ENCODE data around the gene ARL2BP. TPM values are rescaled to one million over a fixed set of nuclear protein-coding genes. Genes with fewer than 3 reads are reported as not detected.

ARL2BP gene
- total and polyA plus RNA-seq, 2 of the 13 experiments (the other 11 are each of a cell fraction or from before 2014, with no cell fraction given), result 64.3 to 67.6 TPM

- intact Hi-C loops (cut with micrococcal nuclease; ENCODE audit: unreplicated experiment), result no loop called here
- 0 out of 2 replicates have a peak, but pooled peaks have one; percentile 24 for TF ChIP-seq ZNF263 (CRISPR knock-in tag; IDR thresholded peaks at IDR 0.05)
- no peak for TF ChIP-seq ZMYM3 (CRISPR knock-in tag; IDR thresholded peaks at IDR 0.05)
- no peak for TF ChIP-seq RNF2 (conservative IDR thresholded peaks at IDR 0.05; ENCODE audit: low read depth)
- TF ChIP-seq ZNF326 (CRISPR knock-in tag; IDR thresholded peaks at IDR 0.05; ENCODE audit: borderline replicate concordance), result no peak
- peak; percentile 61 for TF ChIP-seq ZBTB33 (CRISPR knock-in tag; IDR thresholded peaks at IDR 0.05)
- no peak for TF ChIP-seq ZC3H13 (CRISPR knock-in tag; IDR thresholded peaks at IDR 0.05)
- no peak for TF ChIP-seq ZNF274 (CRISPR knock-in tag; IDR thresholded peaks at IDR 0.05)
- 0 out of 2 replicates have a peak, but pooled peaks have one; percentile 28 for TF ChIP-seq ZNF281 (CRISPR knock-in tag; IDR thresholded peaks at IDR 0.05; ENCODE audit: borderline replicate concordance)
- TF ChIP-seq AGO2 (optimal IDR thresholded peaks at IDR 0.05; ENCODE audit: low read depth, low read length), result peak; percentile 16
- in situ Hi-C loops (cut with HindIII; ENCODE audit: extremely low pct_ligation_motif_present, low pct_unique_long_range_greater_than_20kb), result no loop called here
- Histone ChIP-seq H3K4me1 (ENCODE audit: insufficient read depth, low read length) (peaks cover 95% of the 10 kb centered on the region), H3K4me3 (replicated peaks in 1 of 3; ENCODE audit: insufficient read depth in 1 of 3, low read depth in 2 of 3, low read length in 3 of 3) (no peak overlapping the region), H3K27me3 (ENCODE audit: control insufficient read depth in 1 of 2, insufficient read depth in 2 of 2, low read length in 2 of 2) (no peaks in the 10 kb centered on the region), H3K9me3 (ENCODE audit: low read length) (no peaks in the 10 kb centered on the region), H3K36me3 (replicated peaks in 1 of 2; ENCODE audit: control insufficient read depth in 1 of 2, insufficient read depth in 2 of 2, low read length in 2 of 2) (peaks cover 4% of the 10 kb centered on the region in 2 experiments; a peak in 3 of 5 replicates), H3K79me2 (ENCODE audit: insufficient read depth, low read length) (peaks cover 36% of the 10 kb centered on the region), H2AFZ (ENCODE audit: low read length) (no peak overlapping the region), H3K9ac (ENCODE audit: insufficient read depth, low read depth, low read length) (no peak overlapping the region), H3K27ac (ENCODE audit: extremely low read length, insufficient read depth, low read length) (no peak overlapping the region), H4K20me1 (ENCODE audit: insufficient read depth, low read length) (peaks cover 16% of the 10 kb centered on the region), H3K4me2 (ENCODE audit: low read depth, low read length) (no peak overlapping the region)
- no TSS peak for BruUV-seq (replicated peaks)
- ATAC-seq, result no peak
- no peak for DNase-seq (ENCODE audit: low spot score)
- CTCF ChIA-PET (ENCODE audit: low intra/inter-chr PET ratio, low total read pairs), result no interaction called here
- POLR2A ChIA-PET, result interaction anchor here (1.1 to 4.0 kb wide), 3 partner anchors 9 to 25 kb away, joined by 4 to 19 read pairs (median 8); partner anchors contain the start of gene ARL2BP
- FAIRE-seq, result no peak
- 86% methylated on average over 21 of the region's 25 CpGs for WGBS (ENCODE audit: low lambda C conversion rate)
Observed at GRCh38 chr16:57270221-57271062, 25.4 kb downstream of the ARL2BP start.
